ENCODE results near the gene NR4A3. TPM values are rescaled to one million over a fixed set of nuclear protein-coding genes. Genes with fewer than 3 reads are reported as not detected.

NR4A3 gene
- total and polyA plus RNA-seq, 2 donors: 2.4 to 13.6 TPM

DNA sequence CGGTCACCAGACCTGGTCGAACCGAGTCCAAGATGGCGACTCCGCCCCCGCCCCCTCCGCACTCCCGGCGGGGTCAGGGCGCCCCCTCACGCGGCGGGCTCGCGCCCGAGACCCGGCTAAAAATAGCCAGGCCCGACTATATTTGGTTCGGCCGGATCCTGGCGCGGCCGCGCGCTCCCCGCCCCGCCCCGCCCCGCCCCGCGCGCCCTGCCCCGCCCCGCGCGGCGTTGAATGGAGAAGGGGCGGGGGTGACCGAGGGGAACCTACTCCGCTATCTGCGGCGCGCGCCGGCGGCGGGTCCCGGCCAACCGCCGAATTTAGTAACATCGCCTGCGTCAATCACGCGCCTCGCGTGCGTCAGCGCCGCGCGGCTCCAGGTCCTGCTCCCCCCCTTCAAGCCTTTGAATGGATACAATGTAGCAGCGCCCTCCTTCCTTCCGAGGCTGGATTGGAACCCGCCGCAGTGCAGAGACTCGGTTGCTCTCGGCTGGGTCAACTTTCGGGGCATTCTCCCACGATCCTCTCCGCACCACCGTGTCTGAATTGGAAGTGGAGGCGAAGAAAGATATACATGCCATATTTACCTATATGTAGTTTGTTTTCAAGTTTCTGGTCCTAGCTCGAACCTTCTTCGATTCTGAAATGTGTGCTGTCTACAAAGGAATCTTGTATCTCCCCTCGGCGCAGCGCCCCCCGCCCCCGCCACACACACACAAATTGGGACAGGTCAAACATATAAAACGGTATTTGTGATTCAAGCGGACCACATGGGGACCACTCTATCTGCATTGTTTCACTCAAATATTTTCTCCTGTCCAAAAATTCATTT is 1.6 kb upstream of the NR4A3 start:
- H3K4me1 ChIP-seq (ENCODE audit: control insufficient read depth in 2 of 2, insufficient read depth in 2 of 2, low read length in 2 of 2): peaks cover 32 to 61% of the 10 kb centered on the region in 2 donors
- under 1% methylated on average over 81 of the region's 81 CpGs for WGBS

DNA sequence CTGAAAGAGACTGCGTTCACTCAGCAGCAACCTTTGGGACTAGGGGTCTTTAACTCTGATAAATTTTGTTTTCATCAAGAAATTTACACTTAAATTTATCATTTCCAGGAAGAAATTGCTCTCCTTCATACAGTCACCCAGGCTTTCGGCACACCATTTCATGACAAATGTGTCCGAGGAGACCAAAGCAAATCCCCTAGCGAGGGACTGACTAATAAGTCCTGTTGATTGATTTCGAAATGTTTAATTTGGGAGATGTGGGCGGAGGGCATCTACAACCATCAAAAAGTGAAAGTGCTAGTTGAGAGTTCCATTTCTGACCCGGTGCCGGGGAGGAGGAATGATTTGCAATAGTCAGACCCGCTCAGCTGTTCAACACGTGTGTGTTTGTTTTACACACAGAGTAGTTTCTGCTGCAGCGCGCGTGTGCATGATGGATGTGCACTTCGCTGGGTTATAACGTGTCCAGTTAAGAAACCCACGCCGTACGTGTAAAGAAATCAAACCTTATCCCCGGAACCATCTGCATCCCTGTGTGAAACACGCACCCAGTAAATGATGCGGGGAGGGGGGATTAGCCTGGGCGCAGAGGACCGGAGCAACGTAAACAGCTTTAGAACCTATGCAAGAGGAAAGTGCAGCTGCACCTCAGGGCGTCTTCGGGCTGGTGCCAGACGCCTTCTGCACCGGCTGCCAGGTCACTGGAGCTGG is 845 bp upstream of the NR4A3 start:
- Histone ChIP-seq H3K4me3 (ENCODE audit: low read length in 2 of 2) (peak overlapping the region; percentile 59 to 80), H3K27ac (ENCODE audit: low read depth in 1 of 2, low read length in 1 of 2) (peak overlapping the region; percentile 76 to 78), H3K4me1 (ENCODE audit: control insufficient read depth in 2 of 2, insufficient read depth in 2 of 2, low read length in 2 of 2) (peaks cover 32 to 69% of the 10 kb centered on the region in 2 donors), H3K36me3 (ENCODE audit: control insufficient read depth in 2 of 2, insufficient read depth in 2 of 2, low read length in 1 of 2) (no peaks in the 10 kb centered on the region), H3K27me3 (ENCODE audit: control insufficient read depth in 2 of 2, insufficient read depth in 1 of 2, low read length in 1 of 2) (peaks cover 43 to 62% of the 10 kb centered on the region in 2 donors), H3K9me3 (ENCODE audit: control insufficient read depth in 2 of 2, insufficient read depth in 1 of 2, low read length in 1 of 2) (peaks cover 1 to 13% of the 10 kb centered on the region in 2 donors)
- peak in 4 of 9 donors; percentile 33 to 72 (median 52) for DNase-seq (ENCODE audit: low read depth in 6 of 9, low spot score in 9 of 9)
- WGBS: under 1% methylated on average over 28 of the region's 28 CpGs

More for the DNA sequence above, 1.6 kb upstream of the NR4A3 start:
- Histone ChIP-seq H3K4me3 (ENCODE audit: low read length in 2 of 2) (peak overlapping the region; percentile 59 to 80), H3K27me3 (ENCODE audit: control insufficient read depth in 2 of 2, insufficient read depth in 1 of 2, low read length in 1 of 2) (peaks cover 35 to 55% of the 10 kb centered on the region in 2 donors), H3K36me3 (ENCODE audit: control insufficient read depth in 2 of 2, insufficient read depth in 2 of 2, low read length in 1 of 2) (no peaks in the 10 kb centered on the region), H3K9me3 (ENCODE audit: control insufficient read depth in 2 of 2, insufficient read depth in 1 of 2, low read length in 1 of 2) (peaks cover 0 to 13% of the 10 kb centered on the region in 2 donors), H3K27ac (ENCODE audit: low read depth in 1 of 2, low read length in 1 of 2) (peak overlapping the region; percentile 89 to 97)
- DNase-seq (ENCODE audit: low read depth in 6 of 9, low spot score in 9 of 9): peak in 7 of 9 donors; percentile 55 to 88 (median 73)

GRCh38 chr9:99822109-99822805 is 572 bp downstream of the NR4A3 start:
- DNase-seq (ENCODE audit: low read depth in 6 of 9, low spot score in 9 of 9): peak in 3 of 9 donors; percentile 30 to 68 (median 47)
- Histone ChIP-seq H3K27ac (ENCODE audit: low read depth in 1 of 2, low read length in 1 of 2) (peak overlapping the region; percentile 63 to 80), H3K4me3 (ENCODE audit: low read length in 2 of 2) (peak overlapping the region; percentile 59 to 80), H3K4me1 (ENCODE audit: control insufficient read depth in 2 of 2, insufficient read depth in 2 of 2, low read length in 2 of 2) (peaks cover 29 to 69% of the 10 kb centered on the region in 2 donors), H3K27me3 (ENCODE audit: control insufficient read depth in 2 of 2, insufficient read depth in 1 of 2, low read length in 1 of 2) (peaks cover 57 to 77% of the 10 kb centered on the region in 2 donors), H3K36me3 (ENCODE audit: control insufficient read depth in 2 of 2, insufficient read depth in 2 of 2, low read length in 1 of 2) (no peaks in the 10 kb centered on the region), H3K9me3 (ENCODE audit: control insufficient read depth in 2 of 2, insufficient read depth in 1 of 2, low read length in 1 of 2) (peaks cover 1 to 13% of the 10 kb centered on the region in 2 donors)
- WGBS: under 1% methylated on average over 51 of the region's 51 CpGs

DNA sequence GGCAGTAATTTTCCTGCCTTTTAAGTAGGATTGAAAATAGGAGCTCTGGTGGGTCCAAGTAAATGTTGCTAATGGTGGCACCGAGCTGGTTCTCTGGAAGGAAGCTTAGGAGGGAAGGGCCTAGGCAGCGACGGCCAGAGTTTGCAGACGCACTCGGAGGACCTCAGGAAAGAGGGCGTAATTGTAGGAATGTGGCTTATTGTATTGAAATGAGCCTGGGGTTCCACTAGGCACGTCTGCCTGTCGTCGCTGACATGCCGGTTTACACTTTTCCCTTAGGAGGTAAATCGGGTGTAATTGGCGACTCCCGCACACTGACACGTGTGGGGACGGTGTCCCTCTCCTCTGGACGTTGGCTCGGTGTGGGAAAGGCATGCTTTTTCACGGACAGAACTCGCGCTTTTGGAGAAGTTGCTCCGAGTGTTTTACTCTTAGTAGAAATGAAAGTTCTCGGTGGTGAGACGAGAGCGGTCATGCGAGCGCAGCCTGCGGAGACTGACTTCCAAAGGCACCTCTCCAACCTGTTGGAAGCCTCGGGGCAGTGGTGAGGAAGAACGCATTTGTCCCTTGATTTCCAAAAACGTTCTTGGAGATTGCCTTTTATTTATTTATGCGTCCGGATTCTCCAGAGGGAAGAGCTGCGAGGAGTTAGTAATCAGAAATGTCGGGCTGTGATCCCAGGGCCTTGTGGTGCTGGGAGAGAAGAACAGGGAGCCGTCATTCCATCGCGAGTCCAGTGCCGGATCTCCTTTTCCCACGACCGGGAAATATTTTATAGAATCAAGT is 1.3 kb downstream of the NR4A3 start:
- H3K27ac ChIP-seq (ENCODE audit: low read depth in 1 of 2, low read length in 1 of 2): no peak overlapping the region
- H3K4me3 ChIP-seq (ENCODE audit: low read length in 2 of 2): peak overlapping the region; percentile 59 to 80
- H3K9me3 ChIP-seq (ENCODE audit: control insufficient read depth in 2 of 2, insufficient read depth in 1 of 2, low read length in 1 of 2): peaks cover 1 to 13% of the 10 kb centered on the region in 2 donors
- WGBS: under 1% methylated on average over 40 of the region's 40 CpGs
- no peaks in the 10 kb centered on the region for H3K36me3 ChIP-seq (ENCODE audit: control insufficient read depth in 2 of 2, insufficient read depth in 2 of 2, low read length in 1 of 2)
- peaks cover 64 to 84% of the 10 kb centered on the region in 2 donors for H3K27me3 ChIP-seq (ENCODE audit: control insufficient read depth in 2 of 2, insufficient read depth in 1 of 2, low read length in 1 of 2)
- peaks cover 29 to 69% of the 10 kb centered on the region in 2 donors for H3K4me1 ChIP-seq (ENCODE audit: control insufficient read depth in 2 of 2, insufficient read depth in 2 of 2, low read length in 2 of 2)
- peak in 1 of 9 donors; percentile 37 for DNase-seq (ENCODE audit: low read depth in 6 of 9, low spot score in 9 of 9)

GRCh38 chr9:99823681-99824377 is 2.1 kb downstream of the NR4A3 start:
- Histone ChIP-seq H3K36me3 (ENCODE audit: control insufficient read depth in 2 of 2, insufficient read depth in 2 of 2, low read length in 1 of 2) (no peaks in the 10 kb centered on the region), H3K9me3 (ENCODE audit: control insufficient read depth in 2 of 2, insufficient read depth in 1 of 2, low read length in 1 of 2) (peaks cover 2 to 13% of the 10 kb centered on the region in 2 donors), H3K4me3 (ENCODE audit: low read length in 2 of 2) (peak overlapping the region; percentile 59 to 80), H3K27me3 (ENCODE audit: control insufficient read depth in 2 of 2, insufficient read depth in 1 of 2, low read length in 1 of 2) (peaks cover 72 to 92% of the 10 kb centered on the region in 2 donors), H3K27ac (ENCODE audit: low read depth in 1 of 2, low read length in 1 of 2) (no peak overlapping the region), H3K4me1 (ENCODE audit: control insufficient read depth in 2 of 2, insufficient read depth in 2 of 2, low read length in 2 of 2) (peaks cover 23 to 63% of the 10 kb centered on the region in 2 donors)
- DNase-seq (ENCODE audit: low read depth in 6 of 9, low spot score in 9 of 9): peak in 2 of 9 donors; percentile 21 to 48
- WGBS: under 1% methylated on average over 47 of the region's 47 CpGs

DNA sequence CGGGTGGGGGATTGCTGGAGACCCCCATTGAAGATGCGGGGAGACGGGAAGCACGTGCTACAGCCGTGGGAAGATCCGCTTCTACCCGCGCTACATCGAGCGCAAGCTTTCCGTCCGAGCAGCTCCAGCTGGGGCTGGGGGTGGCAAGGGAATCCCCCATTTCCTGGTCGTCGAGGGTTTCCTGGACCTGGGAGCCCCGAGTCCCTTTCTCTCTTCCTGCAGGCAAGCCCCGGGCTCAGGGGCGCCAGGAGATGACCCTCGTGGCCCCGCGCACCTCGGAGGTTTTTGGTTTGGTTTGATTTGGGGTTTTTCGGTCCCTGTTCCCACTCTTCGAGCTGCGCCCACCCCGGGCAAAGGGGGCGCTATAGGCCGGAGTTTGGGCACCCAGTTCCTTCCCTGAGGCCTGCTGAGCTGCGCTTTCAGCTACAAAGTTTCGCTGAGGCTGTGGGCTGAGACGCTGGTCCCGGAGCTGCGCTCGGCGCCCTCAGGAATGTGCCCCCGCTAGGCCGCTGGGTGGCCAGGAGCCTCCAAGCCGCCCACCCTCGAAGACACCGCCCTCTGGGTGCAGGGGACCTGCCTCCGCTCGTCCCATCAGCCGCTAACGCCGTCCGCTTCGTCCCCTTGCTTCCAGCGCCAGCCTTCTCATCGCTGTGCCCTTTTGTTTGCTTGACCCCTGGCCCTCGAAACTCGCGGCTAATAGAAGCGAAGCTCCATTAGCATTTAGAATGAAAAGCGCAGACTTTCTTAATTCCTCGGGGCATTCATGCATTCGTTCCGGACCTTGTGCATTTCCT is 2.9 kb downstream of the NR4A3 start:
- peaks cover 79 to 98% of the 10 kb centered on the region in 2 donors for H3K27me3 ChIP-seq (ENCODE audit: control insufficient read depth in 2 of 2, insufficient read depth in 1 of 2, low read length in 1 of 2)
- peaks cover 23 to 58% of the 10 kb centered on the region in 2 donors for H3K4me1 ChIP-seq (ENCODE audit: control insufficient read depth in 2 of 2, insufficient read depth in 2 of 2, low read length in 2 of 2)
- DNase-seq (ENCODE audit: low read depth in 6 of 9, low spot score in 9 of 9): peak in 5 of 9 donors; percentile 48 to 81 (median 59)
- no peak overlapping the region for H3K27ac ChIP-seq (ENCODE audit: low read depth in 1 of 2, low read length in 1 of 2)
- 2% methylated on average over 56 of the region's 56 CpGs for WGBS
- H3K4me3 ChIP-seq (ENCODE audit: low read length in 2 of 2): peak overlapping the region; percentile 59 to 80
- H3K36me3 ChIP-seq (ENCODE audit: control insufficient read depth in 2 of 2, insufficient read depth in 2 of 2, low read length in 1 of 2): no peaks in the 10 kb centered on the region
- H3K9me3 ChIP-seq (ENCODE audit: control insufficient read depth in 2 of 2, insufficient read depth in 1 of 2, low read length in 1 of 2): peaks cover 2 to 13% of the 10 kb centered on the region in 2 donors

DNA sequence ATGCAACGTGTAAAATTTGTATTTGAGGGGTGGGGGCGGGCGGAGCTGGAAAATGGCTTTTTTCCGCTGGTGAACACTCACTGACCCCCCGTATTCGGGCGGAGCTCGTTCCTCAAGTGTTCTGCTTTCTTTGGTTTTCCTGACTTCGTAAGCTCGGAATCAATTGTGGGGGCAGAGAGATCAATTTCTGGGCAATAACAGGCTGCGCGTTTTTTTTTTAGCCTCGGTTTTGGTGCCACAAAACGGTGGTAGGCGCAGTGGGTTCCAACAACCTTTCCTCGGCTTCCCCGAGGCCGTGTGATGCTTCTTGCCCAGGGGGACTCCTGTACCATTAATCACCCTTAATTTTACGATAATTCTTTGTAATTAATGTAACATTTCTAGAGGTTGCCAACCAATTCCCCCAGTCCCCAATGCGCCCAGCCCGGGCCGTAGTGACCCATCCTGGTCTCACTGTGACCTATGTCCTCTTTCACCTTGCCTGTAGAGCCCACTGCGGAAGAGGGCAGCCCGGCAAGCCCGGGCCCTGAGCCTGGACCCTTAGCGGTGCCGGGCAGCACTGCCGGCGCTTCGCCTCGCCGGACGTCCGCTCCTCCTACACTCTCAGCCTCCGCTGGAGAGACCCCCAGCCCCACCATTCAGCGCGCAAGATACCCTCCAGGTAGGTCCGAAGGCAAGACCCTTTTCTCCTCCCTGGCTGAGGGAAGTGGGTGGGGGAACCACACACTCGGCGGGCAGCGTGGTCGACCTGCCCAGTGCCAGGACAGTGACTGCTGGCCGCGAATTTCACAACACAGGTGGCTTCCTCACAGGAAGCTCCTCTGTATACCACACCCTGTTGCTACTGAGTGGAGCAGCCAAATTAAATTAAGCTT is 3.7 kb downstream of the NR4A3 start:
- Histone ChIP-seq H3K4me1 (ENCODE audit: control insufficient read depth in 2 of 2, insufficient read depth in 2 of 2, low read length in 2 of 2) (peaks cover 21 to 53% of the 10 kb centered on the region in 2 donors), H3K9me3 (ENCODE audit: control insufficient read depth in 2 of 2, insufficient read depth in 1 of 2, low read length in 1 of 2) (peaks cover 2 to 13% of the 10 kb centered on the region in 2 donors), H3K36me3 (ENCODE audit: control insufficient read depth in 2 of 2, insufficient read depth in 2 of 2, low read length in 1 of 2) (no peaks in the 10 kb centered on the region), H3K27me3 (ENCODE audit: control insufficient read depth in 2 of 2, insufficient read depth in 1 of 2, low read length in 1 of 2) (peaks cover 82 to 100% of the 10 kb centered on the region in 2 donors), H3K4me3 (ENCODE audit: low read length in 2 of 2) (peak overlapping the region; percentile 59 to 80), H3K27ac (ENCODE audit: low read depth in 1 of 2, low read length in 1 of 2) (no peak overlapping the region)
- 6% methylated on average over 44 of the region's 44 CpGs for WGBS
- no peak for DNase-seq (ENCODE audit: low read depth in 6 of 9, low spot score in 9 of 9)

All from thymus (tissue), 11 donors.